ENCODE measurements around the gene STRADA. TPM values are rescaled to one million over a fixed set of nuclear protein-coding genes. Genes with fewer than 3 reads are reported as not detected.

The STRADA gene
- total RNA-seq, 1 donor from 2014 or later = 17.2 TPM

- H3K4me3 ChIP-seq (ENCODE audit: low read depth, low read length) = no peak overlapping the region
- no peak for DNase-seq (ENCODE audit: low read depth)
- TF ChIP-seq, protein P1, sequence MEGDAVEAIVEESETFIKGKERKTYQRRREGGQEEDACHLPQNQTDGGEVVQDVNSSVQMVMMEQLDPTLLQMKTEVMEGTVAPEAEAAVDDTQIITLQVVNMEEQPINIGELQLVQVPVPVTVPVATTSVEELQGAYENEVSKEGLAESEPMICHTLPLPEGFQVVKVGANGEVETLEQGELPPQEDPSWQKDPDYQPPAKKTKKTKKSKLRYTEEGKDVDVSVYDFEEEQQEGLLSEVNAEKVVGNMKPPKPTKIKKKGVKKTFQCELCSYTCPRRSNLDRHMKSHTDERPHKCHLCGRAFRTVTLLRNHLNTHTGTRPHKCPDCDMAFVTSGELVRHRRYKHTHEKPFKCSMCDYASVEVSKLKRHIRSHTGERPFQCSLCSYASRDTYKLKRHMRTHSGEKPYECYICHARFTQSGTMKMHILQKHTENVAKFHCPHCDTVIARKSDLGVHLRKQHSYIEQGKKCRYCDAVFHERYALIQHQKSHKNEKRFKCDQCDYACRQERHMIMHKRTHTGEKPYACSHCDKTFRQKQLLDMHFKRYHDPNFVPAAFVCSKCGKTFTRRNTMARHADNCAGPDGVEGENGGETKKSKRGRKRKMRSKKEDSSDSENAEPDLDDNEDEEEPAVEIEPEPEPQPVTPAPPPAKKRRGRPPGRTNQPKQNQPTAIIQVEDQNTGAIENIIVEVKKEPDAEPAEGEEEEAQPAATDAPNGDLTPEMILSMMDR (IDR thresholded peaks at IDR 0.05; ENCODE audit: insufficient read depth, low read length, poor library complexity, severe bottlenecking) = no peak
- peaks cover 2% of the 10 kb centered on the region for H3K36me3 ChIP-seq (ENCODE audit: control insufficient read depth, insufficient read depth, low read length)
- H3K27me3 ChIP-seq (ENCODE audit: control insufficient read depth, insufficient read depth, low read length) = no peaks in the 10 kb centered on the region
Observed at GRCh38 chr17:63695889-63696288, 45.7 kb downstream of the STRADA start.

- H3K27me3 ChIP-seq (ENCODE audit: control insufficient read depth, insufficient read depth, low read length) = no peaks in the 10 kb centered on the region
- H3K36me3 ChIP-seq (ENCODE audit: control insufficient read depth, insufficient read depth, low read length) = peaks cover 2% of the 10 kb centered on the region
- no peak overlapping the region for H3K4me3 ChIP-seq (ENCODE audit: low read depth, low read length)
- DNase-seq (ENCODE audit: low read depth) = no peak
- TF ChIP-seq, protein P1 (IDR thresholded peaks at IDR 0.05; ENCODE audit: insufficient read depth, low read length, poor library complexity, severe bottlenecking) = no peak
Observed at GRCh38 chr17:63694950-63695773, 46.4 kb downstream of the STRADA start.

DNA sequence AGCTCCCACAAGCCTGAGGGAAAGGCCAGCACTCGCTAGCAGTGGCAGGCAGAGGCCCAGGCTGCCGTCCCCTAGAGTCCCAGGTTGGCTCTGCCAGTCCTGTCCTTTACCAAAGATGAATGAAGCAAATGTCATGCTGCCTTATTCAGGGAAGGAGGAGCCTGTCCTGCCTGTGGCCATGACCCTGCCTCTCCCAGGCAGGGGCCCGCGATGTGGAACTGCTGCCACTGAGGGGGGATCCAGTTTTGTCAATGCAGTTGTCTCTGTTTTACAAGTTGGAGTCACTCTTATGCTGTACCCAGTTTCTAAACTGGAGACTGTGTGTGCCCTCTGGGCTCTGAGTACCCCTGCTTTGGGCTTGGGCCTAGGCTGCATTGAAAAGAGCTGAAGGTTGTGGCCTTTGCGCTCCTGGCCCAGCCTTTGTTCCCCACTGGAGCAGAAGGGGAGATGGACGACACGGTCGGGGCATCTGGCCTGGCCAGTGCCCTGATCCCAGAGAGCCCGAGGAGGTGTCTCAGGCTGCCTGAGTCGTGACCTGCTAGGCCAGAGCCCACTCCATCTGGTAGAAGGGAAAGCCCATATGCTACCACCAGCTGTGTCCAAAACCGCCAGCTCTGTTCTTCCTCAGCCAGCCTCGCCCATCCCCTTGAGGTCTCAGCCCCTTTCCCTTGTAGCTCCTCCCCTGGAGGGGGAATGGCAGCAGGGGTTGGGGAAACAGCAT is 47.2 kb downstream of the STRADA start:
- DNase-seq (ENCODE audit: low read depth) = no peak
- H3K27me3 ChIP-seq (ENCODE audit: control insufficient read depth, insufficient read depth, low read length) = no peaks in the 10 kb centered on the region
- H3K4me3 ChIP-seq (ENCODE audit: low read depth, low read length) = no peak overlapping the region
- peaks cover 2% of the 10 kb centered on the region for H3K36me3 ChIP-seq (ENCODE audit: control insufficient read depth, insufficient read depth, low read length)
- TF ChIP-seq, protein P1 (IDR thresholded peaks at IDR 0.05; ENCODE audit: insufficient read depth, low read length, poor library complexity, severe bottlenecking) = no peak

DNA sequence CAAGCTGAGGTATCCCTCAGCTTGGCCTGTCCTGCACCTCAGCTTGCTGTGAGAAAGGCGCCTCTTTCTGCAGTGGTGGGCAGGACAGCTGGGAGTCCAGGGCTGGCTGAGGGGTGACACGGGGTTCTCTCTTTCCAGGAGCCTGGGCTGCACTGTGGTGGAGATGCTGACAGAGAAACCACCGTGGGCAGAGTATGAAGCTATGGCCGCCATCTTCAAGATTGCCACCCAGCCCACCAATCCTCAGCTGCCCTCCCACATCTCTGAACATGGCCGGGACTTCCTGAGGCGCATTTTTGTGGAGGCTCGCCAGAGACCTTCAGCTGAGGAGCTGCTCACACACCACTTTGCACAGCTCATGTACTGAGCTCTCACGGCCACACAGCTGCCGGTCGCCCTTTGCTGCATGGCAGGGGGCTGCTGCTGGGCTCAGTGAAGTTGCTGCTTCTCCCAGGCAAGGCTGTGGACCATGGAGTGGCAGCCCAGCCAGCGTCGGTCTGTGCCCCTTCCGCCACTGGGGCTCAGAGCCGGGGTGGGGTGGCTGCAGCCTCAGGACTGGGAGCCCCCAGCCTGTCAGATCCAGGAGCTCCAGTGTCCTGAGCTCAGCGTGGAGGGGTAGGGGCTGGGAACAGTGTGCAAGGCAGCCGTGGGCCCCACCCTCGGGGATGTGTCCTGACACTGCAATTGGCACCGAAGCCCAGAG is 48.0 kb downstream of the STRADA start:
- TF ChIP-seq, protein P1 (IDR thresholded peaks at IDR 0.05; ENCODE audit: insufficient read depth, low read length, poor library complexity, severe bottlenecking) = no peak
- Histone ChIP-seq H3K36me3 (ENCODE audit: control insufficient read depth, insufficient read depth, low read length) (peaks cover 2% of the 10 kb centered on the region), H3K27me3 (ENCODE audit: control insufficient read depth, insufficient read depth, low read length) (no peaks in the 10 kb centered on the region), H3K4me3 (ENCODE audit: low read depth, low read length) (no peak overlapping the region)
- DNase-seq (ENCODE audit: low read depth) = no peak

- TF ChIP-seq, protein P1 (IDR thresholded peaks at IDR 0.05; ENCODE audit: insufficient read depth, low read length, poor library complexity, severe bottlenecking) = no peak
- DNase-seq (ENCODE audit: low read depth) = no peak
- Histone ChIP-seq H3K36me3 (ENCODE audit: control insufficient read depth, insufficient read depth, low read length) (peaks cover 1% of the 10 kb centered on the region), H3K27me3 (ENCODE audit: control insufficient read depth, insufficient read depth, low read length) (no peaks in the 10 kb centered on the region), H3K4me3 (ENCODE audit: low read depth, low read length) (no peak overlapping the region)
Observed at GRCh38 chr17:63692195-63692816, 49.3 kb downstream of the STRADA start.

All from kidney epithelial cell (primary cell).